H1 (cell line): ENCODE results near the gene PGAM2. TPM values are rescaled to one million over a fixed set of nuclear protein-coding genes. Genes with fewer than 3 reads are reported as not detected.

ENCODE experiments used
- KDM4A ChIP-seq: IDR thresholded peaks from one replicate; pipeline ENCODE4 v1.7.1; 2012; ENCODE audit warnings: low read depth, mild to moderate bottlenecking, moderate library complexity, low read length, inconsistent platforms; ENCODE audit not compliant: severe bottlenecking
- SP1 ChIP-seq: IDR thresholded peaks from 2 replicates; pipeline ENCODE4 v1.6.1; 2011; ENCODE audit warnings: low read depth, low read length
- SUZ12 ChIP-seq: fragments of 200-600 bp; sonication (generic); IDR thresholded peaks from 2 replicates; pipeline ENCODE4 v1.6.1; 2012; ENCODE audit warnings: mild to moderate bottlenecking, inconsistent platforms, low read length, moderate library complexity, mixed read lengths
- polyA plus RNA-seq, 7 experiments: library from polyadenylated mRNA; depleted of rRNA in 3 of 7; stranded (reverse) in 5 of 7; unstranded in 2 of 7; fragments of >200 nt in 5 of 7; fragments of 200-250 nt in 2 of 7; gene quantifications; 1 replicate in 5 of 7; 2 replicates in 1 of 7; 4 replicates in 1 of 7; pipeline versions ENCODE4 v1.2.1 to v1.2.3, GENCODE V29; 2011 to 2013; ENCODE audit warnings: missing spikeins in 2 of 7, mixed read lengths in 2 of 7
- total RNA-seq: library from RNA; stranded (reverse); fragmentation: NEBNext Ultra II Directional; extraction: Animal tissue kit (Norgen Biotek cat#: 25700); gene quantifications from 2 replicates; pipeline ENCODE4 v1.2.1, GENCODE V29; 2021

Gene PGAM2
- total and polyA plus RNA-seq, 2 of the 8 experiments (the other 6 are each of a cell fraction or from before 2014, with no cell fraction given), result 2.1 to 2.9 TPM

- TF ChIP-seq SUZ12 (no peak), KDM4A (no peak), SP1 (no peak)
- TF ChIP-seq, all 59 proteins: peak for 0
These were observed 45.6 kb upstream of the PGAM2 start (continued) for GRCh38 chr7:44110719-44111635.
